Muscle layer of colon (tissue), 2 donors: ENCODE results near the gene MPND.
"Not testable (repeated sequence)": the region's sequence is repeated elsewhere in the genome, so short reads cannot be mapped to it uniquely, and the experiment has no call there.

Source experiments
- H3K27ac ChIP-seq: one replicate; pipeline ENCODE4 v1.7.0; 2013; ENCODE audit warnings: low read depth, mild to moderate bottlenecking, low read length, moderate library complexity
- H3K27me3 ChIP-seq, 2 donors: one replicate each; pipeline ENCODE4 v1.7.0; 2013; ENCODE audit warnings: low read length in 2 of 2, mild to moderate bottlenecking in 2 of 2; ENCODE audit not compliant: insufficient read depth in 2 of 2, control insufficient read depth in 1 of 2
- H3K36me3 ChIP-seq: one replicate; pipeline ENCODE4 v1.7.0; 2013; ENCODE audit warnings: mild to moderate bottlenecking, low read length; ENCODE audit not compliant: insufficient read depth
- H3K4me1 ChIP-seq: one replicate; pipeline ENCODE4 v1.7.0; 2013; ENCODE audit warnings: mild to moderate bottlenecking, low read length; ENCODE audit not compliant: insufficient read depth
- H3K4me3 ChIP-seq, 2 donors: one replicate each; pipeline ENCODE4 v1.7.0; 2013; ENCODE audit warnings: low read length in 2 of 2, low read depth in 1 of 2, mild to moderate bottlenecking in 1 of 2, moderate library complexity in 1 of 2
- H3K9ac ChIP-seq: one replicate; pipeline ENCODE4 v1.7.0; 2013; ENCODE audit warnings: low read length
- H3K9me3 ChIP-seq: one replicate; pipeline ENCODE4 v1.7.0; 2013; ENCODE audit warnings: mild to moderate bottlenecking, low read length
- donor health status: abdominal sarcoma.
- donor health status: Adenocarcinoma of cecum.

MPND gene

GRCh38 chr19:4337906-4338440, 5.4 kb upstream of the MPND start:
- H3K9me3 ChIP-seq, result no peaks in the 10 kb centered on the region
- peak overlapping the region; percentile 24 to 53 for H3K4me3 ChIP-seq
- H3K36me3 ChIP-seq, result no peaks in the 10 kb centered on the region
- H3K27me3 ChIP-seq, result no peaks in the 10 kb centered on the region
- no peak overlapping the region for H3K27ac ChIP-seq
- H3K9ac ChIP-seq, result no peak overlapping the region
- peaks cover 5% of the 10 kb centered on the region for H3K4me1 ChIP-seq

- H3K4me1 ChIP-seq, result peaks cover 5% of the 10 kb centered on the region
- no peaks in the 10 kb centered on the region for H3K27me3 ChIP-seq
- H3K9ac ChIP-seq, result no peak within 1 kb of the TSS
- no peaks in the 10 kb centered on the region for H3K9me3 ChIP-seq
- no peak within 1 kb of the TSS for H3K27ac ChIP-seq
- H3K4me3 ChIP-seq, result peak within 1 kb of the TSS; percentile 30 to 53
- H3K36me3 ChIP-seq, result no peaks in the 10 kb centered on the region
Measured at GRCh38 chr19:4338441-4339355, 4.7 kb upstream of the MPND start, which contains the start of gene STAP2. STAP2 (minus strand) TSS chr19:4338827; CDS start chr19:4338753, 74 bp downstream.

GRCh38 chr19:4342314-4342614, 1.1 kb upstream of the MPND start:
- H3K9ac ChIP-seq, result peak overlapping the region; percentile 72
- no peaks in the 10 kb centered on the region for H3K9me3 ChIP-seq
- H3K4me3 ChIP-seq, result peak overlapping the region; percentile 74 to 88
- H3K4me1 ChIP-seq, result peaks cover 12% of the 10 kb centered on the region
- H3K36me3 ChIP-seq, result peaks cover 8% of the 10 kb centered on the region
- H3K27me3 ChIP-seq, result no peaks in the 10 kb centered on the region
- peak overlapping the region; percentile 98 for H3K27ac ChIP-seq

- peaks cover 12% of the 10 kb centered on the region for H3K4me1 ChIP-seq
- no peaks in the 10 kb centered on the region for H3K9me3 ChIP-seq
- peak overlapping the region; percentile 72 for H3K9ac ChIP-seq
- H3K27ac ChIP-seq, result peak overlapping the region; percentile 98
- peak overlapping the region; percentile 74 to 88 for H3K4me3 ChIP-seq
- H3K27me3 ChIP-seq, result no peaks in the 10 kb centered on the region
- peaks cover 11% of the 10 kb centered on the region for H3K36me3 ChIP-seq
Measured at GRCh38 chr19:4342615-4343369, 570 bp upstream of the MPND start.

- no peak overlapping the region for H3K9ac ChIP-seq
- H3K27ac ChIP-seq, result no peak overlapping the region
Measured at GRCh38 chr19:4345342-4346019, 2.1 kb downstream of the MPND start.

GRCh38 chr19:4346020-4346383, 2.6 kb downstream of the MPND start:
- Histone ChIP-seq H3K27me3 (no peaks in the 10 kb centered on the region), H3K4me1 (peaks cover 12% of the 10 kb centered on the region), H3K9ac (no peak overlapping the region), H3K36me3 (peaks cover 17% of the 10 kb centered on the region), H3K4me3 (no peak overlapping the region), H3K27ac (no peak overlapping the region), H3K9me3 (no peaks in the 10 kb centered on the region)

More at GRCh38 chr19:4345342-4346019, 2.1 kb downstream of the MPND start:
- Histone ChIP-seq H3K36me3 (peaks cover 15% of the 10 kb centered on the region), H3K27me3 (no peaks in the 10 kb centered on the region), H3K9me3 (no peaks in the 10 kb centered on the region), H3K4me1 (peaks cover 12% of the 10 kb centered on the region), H3K4me3 (no peak overlapping the region)

GRCh38 chr19:4347521-4347920, 4.2 kb downstream of the MPND start:
- Histone ChIP-seq H3K9ac (no peak overlapping the region), H3K4me1 (peaks cover 6% of the 10 kb centered on the region), H3K9me3 (no peaks in the 10 kb centered on the region), H3K4me3 (no peak overlapping the region), H3K27ac (no peak overlapping the region), H3K36me3 (peaks cover 17% of the 10 kb centered on the region), H3K27me3 (no peaks in the 10 kb centered on the region)

- H3K36me3 ChIP-seq, result peaks cover 17% of the 10 kb centered on the region
- H3K27ac ChIP-seq, H3K4me3 ChIP-seq, H3K9ac ChIP-seq, H3K9me3 ChIP-seq, H3K4me1 ChIP-seq, H3K27me3 ChIP-seq: not testable (repeated sequence)
Measured at GRCh38 chr19:4349225-4349624, 5.9 kb downstream of the MPND start.

- H3K4me1 ChIP-seq, result no peaks in the 10 kb centered on the region
- no peaks in the 10 kb centered on the region for H3K27me3 ChIP-seq
- no peak overlapping the region for H3K4me3 ChIP-seq
- peaks cover 17% of the 10 kb centered on the region for H3K36me3 ChIP-seq
- H3K27ac ChIP-seq, result no peak overlapping the region
- H3K9me3 ChIP-seq, result no peaks in the 10 kb centered on the region
- H3K9ac ChIP-seq, result no peak overlapping the region
Measured at GRCh38 chr19:4350111-4350510, 6.7 kb downstream of the MPND start.

- H3K27me3 ChIP-seq, result no peaks in the 10 kb centered on the region
- no peak overlapping the region for H3K4me3 ChIP-seq
- no peaks in the 10 kb centered on the region for H3K9me3 ChIP-seq
- H3K4me1 ChIP-seq, result no peaks in the 10 kb centered on the region
- no peak overlapping the region for H3K27ac ChIP-seq
- no peak overlapping the region for H3K9ac ChIP-seq
- peaks cover 17% of the 10 kb centered on the region for H3K36me3 ChIP-seq
Measured at GRCh38 chr19:4350726-4351125, 7.4 kb downstream of the MPND start.

GRCh38 chr19:4352701-4353121, 9.3 kb downstream of the MPND start:
- Histone ChIP-seq H3K9me3 (no peaks in the 10 kb centered on the region), H3K27ac (no peak overlapping the region), H3K4me1 (no peaks in the 10 kb centered on the region), H3K36me3 (peaks cover 6% of the 10 kb centered on the region), H3K27me3 (no peaks in the 10 kb centered on the region), H3K4me3 (no peak overlapping the region), H3K9ac (no peak overlapping the region)
